Neuronal stem cell (in vitro differentiated cells): ENCODE data around the gene ABL1.

Experiments used
- DNase-seq: peaks from one replicate; pipeline ENCODE4 v3.0.0-alpha.2; 2013; ENCODE audit warnings: low spot score
- H2AFZ ChIP-seq: one replicate; pipeline ENCODE4 v1.6.1; 2013; ENCODE audit warnings: mild to moderate bottlenecking, low read length, inconsistent platforms
- H2AK5ac ChIP-seq: 2 replicates; pipeline ENCODE4 v1.6.1; 2013; ENCODE audit warnings: low read depth, mild to moderate bottlenecking, inconsistent platforms, low read length, moderate library complexity, mixed read lengths
- H2BK120ac ChIP-seq: 2 replicates; pipeline ENCODE4 v1.6.1; 2013; ENCODE audit warnings: low read depth, mild to moderate bottlenecking, inconsistent platforms, low read length, moderate library complexity, mixed read lengths
- H2BK12ac ChIP-seq: one replicate; pipeline ENCODE4 v1.6.1; 2013; ENCODE audit warnings: low read length, inconsistent platforms
- H2BK15ac ChIP-seq: 2 replicates; pipeline ENCODE4 v1.6.1; 2013; ENCODE audit warnings: mild to moderate bottlenecking, low read length, inconsistent platforms, mixed read lengths
- H2BK5ac ChIP-seq: one replicate; pipeline ENCODE4 v1.6.1; 2013; ENCODE audit warnings: inconsistent platforms, mild to moderate bottlenecking, low read length, moderate library complexity
- H3K14ac ChIP-seq: one replicate; pipeline ENCODE4 v1.6.1; 2013; ENCODE audit warnings: low read length, inconsistent platforms
- H3K18ac ChIP-seq: 2 replicates; pipeline ENCODE4 v1.6.1; 2013; ENCODE audit warnings: low read length, inconsistent platforms
- H3K23ac ChIP-seq: 2 replicates; pipeline ENCODE4 v1.6.1; 2013; ENCODE audit warnings: low read depth, mild to moderate bottlenecking, mixed read lengths, low read length, inconsistent platforms; ENCODE audit not compliant: poor library complexity
- H3K27ac ChIP-seq: replicated peaks from 3 replicates; pipeline ENCODE4 v1.5.1; 2013; ENCODE audit warnings: low read length, inconsistent platforms
- H3K27me3 ChIP-seq, 3 experiments: 2 replicates each; pipeline ENCODE4 v1.6.1; 2013; ENCODE audit warnings: low read length in 3 of 3, mild to moderate bottlenecking in 2 of 3, inconsistent platforms in 1 of 3, low read depth in 1 of 3, mixed read lengths in 1 of 3, moderate library complexity in 1 of 3; ENCODE audit not compliant: control insufficient read depth in 3 of 3, insufficient read depth in 3 of 3
- H3K36me3 ChIP-seq, 2 donors: replicated peaks in 1 of 2; 2 replicates each; pipeline ENCODE4 v1.6.1; 2013; ENCODE audit warnings: low read length in 2 of 2; ENCODE audit not compliant: control insufficient read depth in 2 of 2, insufficient read depth in 2 of 2
- H3K4ac ChIP-seq: 2 replicates; pipeline ENCODE4 v1.6.1; 2013; ENCODE audit warnings: inconsistent platforms, mild to moderate bottlenecking, low read length, moderate library complexity
- H3K4me1 ChIP-seq, 2 donors: 1 replicate in 1 of 2; 2 replicates in 1 of 2; pipeline ENCODE4 v1.6.1; 2013; ENCODE audit warnings: low read length in 2 of 2, low read depth in 1 of 2; ENCODE audit not compliant: control insufficient read depth in 2 of 2, insufficient read depth in 1 of 2
- H3K4me2 ChIP-seq: one replicate; pipeline ENCODE4 v1.6.1; 2013; ENCODE audit warnings: mild to moderate bottlenecking, low read length, inconsistent platforms; ENCODE audit not compliant: insufficient read depth, poor library complexity, severe bottlenecking
- H3K4me3 ChIP-seq, 2 donors: 2 replicates each; pipeline ENCODE4 v1.5.1; 2013; ENCODE audit warnings: low read length in 2 of 2, mild to moderate bottlenecking in 2 of 2, inconsistent platforms in 1 of 2, moderate library complexity in 1 of 2
- H3K79me1 ChIP-seq: one replicate; pipeline ENCODE4 v1.6.1; 2013; ENCODE audit warnings: low read depth, mild to moderate bottlenecking, inconsistent platforms, low read length, moderate library complexity
- H3K9ac ChIP-seq: one replicate; pipeline ENCODE4 v1.6.1; 2013; ENCODE audit warnings: mild to moderate bottlenecking, low read depth, low read length, inconsistent platforms; ENCODE audit not compliant: poor library complexity
- H3K9me3 ChIP-seq, 2 donors: replicated peaks in 1 of 2; 2 replicates each; pipeline versions ENCODE3 to v1.6.1; 2013; ENCODE audit warnings: low read length in 2 of 2, mild to moderate bottlenecking in 2 of 2, inconsistent platforms in 1 of 2, low read depth in 1 of 2, mixed read lengths in 1 of 2, moderate library complexity in 1 of 2; ENCODE audit not compliant: control insufficient read depth in 2 of 2, insufficient read depth in 1 of 2
- H4K8ac ChIP-seq: one replicate; pipeline ENCODE4 v1.6.1; 2013; ENCODE audit warnings: low read depth, mild to moderate bottlenecking, inconsistent platforms, low read length, moderate library complexity
- H4K91ac ChIP-seq: one replicate; pipeline ENCODE4 v1.6.1; 2013; ENCODE audit warnings: low read length, low read depth, mild to moderate bottlenecking, inconsistent platforms; ENCODE audit not compliant: poor library complexity
- WGBS, 2 donors: extraction: QIAGEN DNeasy Blood & Tissue Kit; methylation state at CpG; one replicate each; pipeline ENCODE4 v1.1.7; 2013; ENCODE audit warnings: missing lambda C conversion rate in 2 of 2, mixed read lengths in 1 of 2; ENCODE audit not compliant: insufficient read length in 2 of 2, insufficient replicate concordance in 1 of 2; ENCODE audit errors: extremely low coverage in 2 of 2; 5-methylcytosine and 5-hydroxymethylcytosine counted together

Gene ABL1

DNA sequence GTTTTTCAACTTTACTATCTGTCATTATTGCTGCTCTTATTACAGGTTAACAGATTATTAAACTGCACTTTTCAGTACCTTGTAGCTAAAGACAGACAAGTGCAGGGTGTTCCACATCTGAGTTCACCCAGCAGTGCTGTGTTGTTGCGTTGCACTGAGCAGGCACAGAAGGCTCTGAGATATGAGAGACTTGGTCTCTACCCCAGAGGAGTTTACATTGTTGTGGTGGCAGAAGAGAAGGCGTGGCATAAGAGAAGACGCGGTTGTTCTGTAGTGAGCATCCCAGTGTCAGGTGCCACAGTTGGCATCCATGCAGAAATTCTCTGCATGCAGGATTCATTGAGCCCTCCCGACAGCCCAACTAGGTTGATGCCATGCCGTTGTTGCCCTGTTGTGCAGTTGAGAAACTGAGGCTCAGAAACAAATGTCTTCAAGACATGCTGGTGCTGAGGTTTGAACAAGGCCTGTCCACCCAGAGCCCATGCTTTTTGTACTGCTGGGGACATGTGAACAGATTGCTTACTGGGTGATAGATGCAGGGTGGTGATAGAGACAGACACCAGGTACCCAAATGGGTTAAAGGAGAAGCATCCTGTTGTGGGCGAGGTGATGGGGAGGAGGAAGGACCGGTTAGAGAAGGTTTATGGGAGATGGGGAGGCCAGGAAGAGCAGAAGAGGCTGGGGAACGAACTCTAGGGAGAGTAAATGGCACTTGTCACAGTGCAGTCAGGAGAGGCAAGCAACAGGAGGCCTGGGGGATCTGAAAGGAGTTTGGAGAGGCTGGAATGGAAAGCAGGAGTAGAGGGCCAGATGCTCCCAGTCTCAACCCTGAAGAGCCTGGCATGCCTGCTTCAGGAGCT is 8.2 kb downstream of the ABL1 start:
- Histone ChIP-seq H4K91ac (no peak overlapping the region), H3K4me3 (no peak overlapping the region), H3K27ac (no peak overlapping the region), H3K36me3 (peaks cover 0 to 11% of the 10 kb centered on the region in 2 donors), H4K8ac (no peak overlapping the region), H3K9me3 (no peaks in the 10 kb centered on the region), H3K27me3 (no peaks in the 10 kb centered on the region), H2BK15ac (no peak overlapping the region), H3K9ac (no peak overlapping the region), H2BK5ac (no peak overlapping the region), H2BK120ac (no peak overlapping the region), H3K79me1 (peaks cover 5% of the 10 kb centered on the region), H3K14ac (no peak overlapping the region), H3K23ac (no peak overlapping the region), H2AFZ (no peak overlapping the region), H2AK5ac (no peak overlapping the region), H3K4me1 (peaks cover 26 to 49% of the 10 kb centered on the region in 2 donors), H2BK12ac (no peak overlapping the region), H3K18ac (no peak overlapping the region), H3K4me2 (no peak overlapping the region), H3K4ac (no peak overlapping the region)
- DNase-seq = no peak
- WGBS, 2 donors = no CpG with 5 or more reads among the region's 9 CpGs

DNA sequence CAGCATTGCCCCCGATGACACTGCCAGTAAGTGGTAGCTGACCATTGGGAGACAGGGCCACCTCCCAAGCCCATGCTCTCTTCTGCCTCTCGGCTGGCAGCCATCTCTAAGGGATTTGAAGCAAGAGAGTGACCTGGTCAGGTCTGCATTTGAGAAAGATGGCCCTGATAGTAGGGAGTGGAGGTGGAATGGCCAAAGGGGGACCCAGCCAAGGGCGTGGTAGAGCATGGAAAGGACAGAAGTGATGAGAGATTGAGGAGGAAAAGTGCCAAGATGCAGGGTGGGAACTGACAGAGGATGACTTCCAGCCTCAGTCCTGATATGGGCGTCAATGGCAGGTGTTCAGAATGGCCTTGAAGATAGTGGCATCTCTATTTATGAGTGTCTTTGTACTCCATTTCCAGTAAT is 9.0 kb downstream of the ABL1 start:
- H2BK12ac ChIP-seq = no peak overlapping the region
- no peak overlapping the region for H2AK5ac ChIP-seq
- H4K91ac ChIP-seq = no peak overlapping the region
- H3K36me3 ChIP-seq = peaks cover 0 to 11% of the 10 kb centered on the region in 2 donors
- H3K14ac ChIP-seq = no peak overlapping the region
- H3K79me1 ChIP-seq = peaks cover 5% of the 10 kb centered on the region
- peak overlapping the region; percentile 95 for H3K23ac ChIP-seq
- no peak for DNase-seq
- H2AFZ ChIP-seq = no peak overlapping the region
- H2BK120ac ChIP-seq = no peak overlapping the region
- no peak overlapping the region for H4K8ac ChIP-seq
- H3K27me3 ChIP-seq = no peaks in the 10 kb centered on the region
- no peak overlapping the region for H3K4ac ChIP-seq
- no peak overlapping the region for H3K27ac ChIP-seq
- H2BK5ac ChIP-seq = no peak overlapping the region
- no peak overlapping the region for H2BK15ac ChIP-seq
- no peak overlapping the region for H3K4me2 ChIP-seq
- H3K18ac ChIP-seq = no peak overlapping the region
- no peak overlapping the region for H3K4me3 ChIP-seq
- H3K4me1 ChIP-seq = peaks cover 25 to 49% of the 10 kb centered on the region in 2 donors
- H3K9ac ChIP-seq = no peak overlapping the region
- no peaks in the 10 kb centered on the region for H3K9me3 ChIP-seq
- WGBS, 2 donors = no CpG with 5 or more reads among the region's 4 CpGs

DNA sequence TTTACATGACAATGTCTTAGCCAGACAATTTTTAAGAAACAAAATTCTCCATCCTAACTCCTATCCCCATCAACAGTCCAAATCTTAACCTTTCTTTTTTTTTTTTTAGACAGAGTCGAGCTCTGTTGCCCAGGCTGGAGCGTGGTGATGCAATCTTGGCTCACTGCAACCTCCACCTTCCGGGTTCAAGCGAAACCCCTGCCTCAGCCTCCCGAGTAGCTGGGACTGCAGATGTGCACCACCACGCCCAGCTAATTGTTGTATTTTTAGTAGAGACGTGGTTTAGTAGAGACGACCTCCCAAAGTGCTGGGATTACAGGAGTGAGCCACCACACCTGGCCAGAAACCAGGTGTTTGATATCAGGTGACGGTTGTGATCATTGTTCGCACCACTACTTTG is 10.2 kb downstream of the ABL1 start:
- H3K4ac ChIP-seq = no peak overlapping the region
- H3K23ac ChIP-seq = peak overlapping the region; percentile 75
- H2BK5ac ChIP-seq = no peak overlapping the region
- H3K4me1 ChIP-seq = peaks cover 17 to 47% of the 10 kb centered on the region in 2 donors
- no peak overlapping the region for H2BK15ac ChIP-seq
- peaks cover 5% of the 10 kb centered on the region for H3K79me1 ChIP-seq
- H3K4me3 ChIP-seq = no peak overlapping the region
- no peak overlapping the region for H3K18ac ChIP-seq
- H4K8ac ChIP-seq = no peak overlapping the region
- no peak overlapping the region for H4K91ac ChIP-seq
- H2BK120ac ChIP-seq = no peak overlapping the region
- H3K9ac ChIP-seq = no peak overlapping the region
- no peak overlapping the region for H2AK5ac ChIP-seq
- peaks cover 0 to 9% of the 10 kb centered on the region in 2 donors for H3K36me3 ChIP-seq
- H3K27me3 ChIP-seq = no peaks in the 10 kb centered on the region
- DNase-seq = no peak
- no peaks in the 10 kb centered on the region for H3K9me3 ChIP-seq
- H3K14ac ChIP-seq = no peak overlapping the region
- no peak overlapping the region for H3K27ac ChIP-seq
- WGBS, 2 donors = no CpG with 5 or more reads among the region's 10 CpGs
- H2AFZ ChIP-seq = no peak overlapping the region
- H3K4me2 ChIP-seq = no peak overlapping the region
- no peak overlapping the region for H2BK12ac ChIP-seq

DNA sequence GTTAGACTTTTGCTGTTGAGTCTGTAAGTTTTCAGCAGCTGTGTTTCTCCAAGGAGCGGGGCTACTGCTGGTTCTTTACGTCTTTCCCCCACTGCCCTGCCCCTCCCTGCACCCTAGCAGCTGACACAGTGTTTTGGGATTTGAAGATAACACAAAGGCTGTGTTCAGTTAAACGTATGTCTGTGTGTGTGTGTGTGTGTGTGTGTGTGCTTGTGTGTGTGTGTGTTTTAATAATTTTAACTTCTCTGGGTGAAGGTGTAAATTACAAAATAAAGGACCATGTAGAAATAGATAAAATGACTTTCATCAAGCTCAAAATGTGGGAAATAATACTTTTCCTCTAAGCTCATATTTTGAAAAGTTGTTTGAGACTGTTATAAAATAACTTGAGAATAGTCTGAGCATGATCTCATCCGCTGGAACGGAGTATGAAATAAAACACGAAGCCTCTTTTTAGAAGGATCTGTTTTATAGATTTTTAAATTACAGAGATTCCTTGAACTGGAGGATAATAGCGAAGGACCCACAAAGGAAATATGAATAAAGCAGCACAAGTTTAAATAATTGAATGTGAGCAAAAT is 10.9 kb downstream of the ABL1 start:
- no peaks in the 10 kb centered on the region for H3K9me3 ChIP-seq
- no peak overlapping the region for H2AK5ac ChIP-seq
- H3K23ac ChIP-seq = peak overlapping the region; percentile 90
- no CpG with 5 or more reads among the region's 7 CpGs for WGBS, 2 donors
- H3K4ac ChIP-seq = no peak overlapping the region
- peaks cover 17 to 47% of the 10 kb centered on the region in 2 donors for H3K4me1 ChIP-seq
- no peak overlapping the region for H3K14ac ChIP-seq
- H2BK15ac ChIP-seq = no peak overlapping the region
- no peak overlapping the region for H2AFZ ChIP-seq
- no peak overlapping the region for H2BK12ac ChIP-seq
- no peak overlapping the region for H3K27ac ChIP-seq
- no peak overlapping the region for H2BK120ac ChIP-seq
- no peak overlapping the region for H3K9ac ChIP-seq
- no peak overlapping the region for H3K18ac ChIP-seq
- no peak overlapping the region for H4K8ac ChIP-seq
- no peak overlapping the region for H4K91ac ChIP-seq
- H3K27me3 ChIP-seq = no peaks in the 10 kb centered on the region
- H2BK5ac ChIP-seq = no peak overlapping the region
- DNase-seq = no peak
- H3K36me3 ChIP-seq = peaks cover 0 to 13% of the 10 kb centered on the region in 2 donors
- H3K4me3 ChIP-seq = no peak overlapping the region
- H3K79me1 ChIP-seq = peaks cover 5% of the 10 kb centered on the region
- H3K4me2 ChIP-seq = no peak overlapping the region
